KBM-7 (cell line): ENCODE measurements around the gene MAT2A.

Experiments used
- DNase-seq: peaks from one replicate; pipeline ENCODE4 v3.0.0-alpha.2; 2015
- in situ Hi-C: fragments of 300-500 bp; cut with MboI; formaldehyde crosslinking; loops from 2 replicates; pipeline ENCODE4 v1.14.3; 2020; ENCODE audit warnings: low sequenced_read_pairs, low pct_unique_long_range_greater_than_20kb, mixed read lengths

The MAT2A gene

DNA sequence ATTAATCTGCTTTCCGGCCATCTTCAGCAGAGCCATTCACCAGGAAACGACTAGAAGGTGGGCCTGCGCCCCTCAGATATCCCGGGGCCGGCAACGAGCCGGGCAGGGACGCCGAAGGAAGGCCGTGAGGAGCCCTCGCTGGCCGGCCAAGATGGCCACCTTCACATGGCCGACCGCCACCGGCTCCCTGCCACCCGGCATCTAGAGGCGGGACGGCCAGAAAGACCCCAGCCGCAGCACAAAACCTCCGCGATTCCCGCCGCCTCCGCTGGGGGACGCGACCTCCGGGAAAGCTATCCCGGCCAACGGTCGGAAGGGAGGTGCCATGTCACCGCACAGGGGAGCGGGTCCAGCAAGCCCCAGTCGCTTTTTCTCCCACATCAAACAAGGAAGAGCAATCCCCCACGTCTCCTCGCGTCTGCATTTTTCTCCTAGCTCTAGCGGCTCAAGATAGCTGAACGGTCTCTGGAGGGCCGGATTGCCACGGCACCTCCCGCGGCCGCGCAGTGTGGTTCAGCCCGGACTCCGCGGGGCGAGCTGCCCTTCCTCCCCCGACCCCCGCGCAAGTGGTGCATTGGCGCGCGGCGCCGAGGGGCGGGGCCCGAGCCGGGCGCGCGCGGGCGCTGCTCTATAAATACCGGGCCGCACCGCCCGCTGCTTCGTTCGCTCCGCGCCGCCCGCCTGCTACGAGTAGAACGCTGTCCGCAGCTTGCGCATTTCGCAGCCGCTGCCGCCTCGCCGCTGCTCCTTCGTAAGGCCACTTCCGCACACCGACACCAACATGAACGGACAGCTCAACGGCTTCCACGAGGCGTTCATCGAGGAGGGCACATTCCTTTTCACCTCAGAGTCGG, at the start of gene MAT2A:
Gene MAT2A (plus strand): TSS at position 662 of the 854 bp plus-strand sequence. CDS start 120 bp downstream, at position 782.
- DNase-seq: peak; percentile 96
- in situ Hi-C loops: no loop called here

GRCh38 chr2:85490861-85491755, 47.9 kb upstream of the MAT2A start:
- in situ Hi-C loops: loop anchor here (5.0 kb wide), 1 partner anchor 51 kb away; no protein-coding TSS in a partner anchor
- DNase-seq: no peak

DNA sequence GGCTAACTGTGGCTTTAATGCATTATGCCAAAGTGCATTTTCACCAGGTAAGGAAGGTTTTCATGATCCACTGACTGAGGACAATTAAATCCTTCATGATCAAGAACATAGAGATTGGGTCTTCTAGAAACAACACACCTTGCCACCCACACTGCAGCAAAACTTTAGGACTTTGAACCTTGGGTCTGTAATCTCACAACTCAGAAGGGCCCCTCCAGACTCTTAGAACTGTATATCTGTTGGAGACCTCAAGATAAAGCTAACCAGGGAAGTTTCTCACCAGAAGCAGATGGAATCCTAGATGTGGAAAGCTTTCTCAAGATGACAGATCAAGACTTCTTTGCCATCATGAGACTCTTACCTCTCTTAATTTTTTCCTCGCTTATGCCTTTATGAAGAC, 42.5 kb upstream of the MAT2A start:
- no peak for DNase-seq
- in situ Hi-C loops: no loop called here

DNA sequence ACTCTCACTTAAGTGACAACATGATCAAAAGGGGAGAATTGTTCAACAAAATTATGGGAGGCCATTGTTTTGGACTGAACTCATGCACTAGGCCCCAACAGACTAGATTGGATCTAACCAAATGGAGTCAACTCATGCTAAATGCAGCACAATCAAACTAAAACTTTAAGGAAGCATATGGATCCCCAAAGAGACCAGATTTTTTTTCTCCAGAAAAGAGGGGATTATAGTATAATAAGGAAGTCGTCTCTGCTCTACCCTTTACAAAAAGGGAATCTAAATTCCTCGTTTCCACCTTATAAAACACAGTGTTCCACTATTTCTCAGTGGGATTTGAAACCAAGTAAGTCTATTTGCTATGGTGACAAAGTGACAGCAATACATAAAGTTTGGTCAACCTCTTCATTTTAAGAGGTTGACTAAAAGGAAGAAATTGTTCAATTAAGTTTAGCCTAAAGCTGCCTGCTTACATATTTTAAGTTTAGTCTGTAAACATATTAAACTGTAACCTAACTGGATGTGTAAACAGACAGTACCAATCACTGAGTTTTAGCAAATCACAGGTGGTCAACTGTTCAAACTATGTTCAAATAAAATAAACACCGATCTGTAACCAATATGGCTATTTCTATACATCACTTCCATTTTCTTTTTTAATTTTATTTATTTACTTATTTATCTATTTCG, 40.9 kb upstream of the MAT2A start:
- in situ Hi-C loops: no loop called here
- DNase-seq: no peak

- in situ Hi-C loops: no loop called here
- peak; percentile 84 for DNase-seq
Measured at GRCh38 chr2:85501248-85501647, 37.7 kb upstream of the MAT2A start.

DNA sequence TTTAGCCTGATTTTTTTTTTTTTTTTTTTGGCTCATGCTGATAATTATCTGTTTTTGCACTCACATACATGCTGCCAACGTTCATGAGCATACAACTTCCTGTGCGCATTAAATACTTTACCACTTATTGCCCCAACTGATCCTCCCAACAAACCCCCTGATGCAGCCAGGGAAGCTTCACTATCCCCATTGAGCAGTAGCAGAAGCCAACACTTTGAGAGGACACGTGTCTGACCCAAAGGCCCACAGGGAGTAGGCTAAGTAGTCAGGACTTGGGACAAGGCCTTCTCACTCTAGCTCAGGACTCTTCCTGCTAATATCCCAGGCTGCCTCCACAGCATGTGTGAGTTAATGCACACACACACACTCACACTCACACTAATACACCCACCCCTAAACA, 36.2 kb upstream of the MAT2A start:
- in situ Hi-C loops: no loop called here
- DNase-seq: no peak

DNA sequence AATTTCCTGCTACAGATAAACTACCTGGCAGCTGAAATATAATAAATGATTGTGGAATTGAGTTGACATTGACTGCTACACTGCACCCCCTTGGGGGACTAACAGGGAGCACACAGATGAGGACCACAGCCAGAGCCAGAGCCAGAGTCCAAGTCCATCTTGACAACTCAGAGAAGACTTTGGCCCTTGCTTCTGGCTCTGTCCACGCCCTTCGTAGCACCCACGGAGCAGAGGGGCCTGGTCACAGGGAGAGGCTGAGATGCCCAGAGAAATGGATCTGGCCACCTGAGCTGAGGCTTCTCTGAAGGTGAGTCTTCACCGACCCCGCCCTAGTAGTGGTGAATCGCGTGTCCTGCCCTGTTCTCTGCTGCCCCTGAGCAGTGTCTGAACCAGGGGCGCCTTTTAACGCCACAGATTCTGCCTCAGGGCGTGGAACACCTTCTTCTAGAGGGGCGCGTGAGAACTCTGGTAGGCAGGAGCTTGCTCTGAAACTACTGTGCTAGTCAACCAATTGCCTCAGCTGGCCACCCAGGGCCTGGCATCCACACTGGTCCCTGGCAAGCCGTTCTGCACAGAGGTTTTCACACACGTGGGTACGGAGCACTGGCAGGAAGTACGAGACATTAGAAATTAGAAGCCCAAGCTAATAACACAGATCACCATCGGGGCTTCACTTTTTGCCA, 35.7 kb upstream of the MAT2A start:
- no peak for DNase-seq
- in situ Hi-C loops: no loop called here

DNA sequence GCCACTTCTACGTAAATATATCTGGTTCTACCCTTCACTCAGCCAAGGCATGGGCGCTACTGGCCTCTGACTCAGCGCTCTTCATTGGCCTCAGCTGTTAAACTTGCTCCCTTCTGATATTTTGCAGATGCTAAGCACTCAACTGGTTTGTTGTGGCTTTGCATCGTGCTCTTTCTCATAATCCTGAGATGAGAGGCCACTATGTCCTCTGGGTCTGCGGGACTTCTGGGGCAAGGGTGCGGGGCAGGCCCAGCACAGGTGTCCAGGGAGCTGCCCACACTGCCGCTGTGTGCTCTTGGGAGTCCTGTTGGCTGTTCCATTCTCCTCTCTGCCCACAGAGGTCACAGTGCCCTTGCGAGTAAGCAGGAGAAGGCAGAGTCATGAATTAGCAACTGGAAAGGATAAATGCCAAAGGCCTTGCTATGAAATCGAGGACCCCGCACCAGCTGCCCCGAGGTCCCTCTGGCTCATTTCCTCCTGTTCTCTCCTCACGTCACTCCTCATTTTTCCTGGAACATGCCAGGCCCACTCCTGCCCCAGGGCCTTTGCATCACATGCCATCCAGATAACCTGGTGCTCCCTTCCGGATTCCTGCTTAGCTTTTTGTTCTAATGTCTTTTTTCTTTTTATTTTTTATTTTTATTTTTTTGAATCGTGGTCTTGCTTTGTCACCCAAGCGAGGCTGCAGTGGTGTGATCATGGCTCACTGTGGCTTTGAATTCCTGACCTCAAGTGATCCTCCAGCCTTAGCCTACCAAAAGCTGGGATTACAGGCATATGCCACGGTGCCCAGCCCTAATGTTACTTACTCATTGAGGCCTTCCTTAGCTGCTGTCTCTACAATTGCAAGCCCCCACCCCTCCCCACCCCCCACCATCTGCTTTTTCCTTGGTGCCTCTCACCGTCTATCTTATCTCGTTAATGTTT, 34.9 kb upstream of the MAT2A start:
- no peak for DNase-seq
- in situ Hi-C loops: no loop called here

DNA sequence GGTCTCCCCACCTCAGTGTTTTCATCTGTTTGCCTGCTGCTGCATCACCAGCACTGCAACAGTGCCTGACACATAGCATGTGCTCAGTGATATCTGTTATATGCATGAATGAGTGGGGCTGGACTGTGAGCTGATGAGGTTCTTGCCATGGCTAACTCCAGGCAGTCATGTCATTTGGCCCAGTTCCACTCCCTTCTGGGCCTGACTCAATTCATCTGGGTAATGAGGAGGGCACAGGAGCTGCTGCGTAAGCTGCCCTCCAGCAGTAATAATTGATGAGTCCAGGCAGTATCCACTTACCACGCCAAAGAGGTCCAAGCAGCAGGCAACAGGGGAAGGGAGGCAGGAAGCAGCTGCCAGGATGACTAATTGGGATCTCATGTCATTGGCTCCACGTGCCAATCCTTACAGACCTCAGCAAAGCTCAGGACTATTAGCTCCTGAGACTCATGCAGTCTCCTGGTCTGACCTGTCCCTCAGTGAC, 34.1 kb upstream of the MAT2A start:
- peak; percentile 58 for DNase-seq

GRCh38 chr2:85505551-85506238, 33.3 kb upstream of the MAT2A start:
- in situ Hi-C loops: no loop called here
- no peak for DNase-seq

More for the DNA sequence above, 34.1 kb upstream of the MAT2A start:
- in situ Hi-C loops: no loop called here

GRCh38 chr2:85506768-85507181, 32.2 kb upstream of the MAT2A start:
- no peak for DNase-seq
- in situ Hi-C loops: no loop called here

DNA sequence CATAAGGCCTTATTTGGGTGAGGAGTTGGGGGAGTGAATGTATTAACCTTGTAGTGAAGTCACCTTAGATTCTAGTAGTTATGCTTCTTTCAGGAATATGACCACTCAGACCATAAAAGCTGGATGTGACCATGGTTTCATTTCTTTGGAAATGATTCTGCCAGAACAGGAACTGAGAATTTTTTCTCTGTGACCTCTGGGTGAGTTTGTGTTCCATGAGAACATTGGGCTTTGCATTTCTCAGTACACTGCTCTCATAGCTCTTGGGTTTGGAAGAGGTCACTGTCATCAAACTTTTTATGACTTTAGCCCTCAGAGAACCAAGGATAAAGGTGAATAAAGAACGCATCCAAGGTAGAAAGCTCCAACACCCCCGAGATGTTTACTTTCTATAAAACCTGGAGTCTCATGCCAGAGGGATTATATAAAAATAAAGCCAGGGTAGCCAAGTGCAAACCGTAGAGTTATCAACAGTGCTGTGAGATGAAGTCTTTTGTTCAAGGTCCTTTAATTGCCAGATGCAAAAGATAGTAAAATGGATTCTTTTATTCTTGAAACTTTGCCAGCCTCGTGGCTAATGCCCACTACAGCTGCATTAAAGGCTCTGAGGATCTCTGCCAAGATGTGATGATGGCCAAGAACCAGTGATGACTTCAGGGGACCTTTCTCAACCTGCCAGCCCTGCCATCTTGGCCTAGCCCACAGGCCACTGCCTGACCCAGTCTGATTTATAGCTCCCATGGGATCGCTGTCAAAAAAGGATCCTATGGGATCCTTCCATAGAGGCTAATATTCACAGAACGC, 27.8 kb upstream of the MAT2A start:
- in situ Hi-C loops: no loop called here
- no peak for DNase-seq

- DNase-seq: no peak
Measured at GRCh38 chr2:85514323-85514722, 24.6 kb upstream of the MAT2A start.

GRCh38 chr2:85516653-85517389, 22.1 kb upstream of the MAT2A start:
- DNase-seq: peak; percentile 50

More at GRCh38 chr2:85514323-85514722, 24.6 kb upstream of the MAT2A start:
- in situ Hi-C loops: no loop called here

DNA sequence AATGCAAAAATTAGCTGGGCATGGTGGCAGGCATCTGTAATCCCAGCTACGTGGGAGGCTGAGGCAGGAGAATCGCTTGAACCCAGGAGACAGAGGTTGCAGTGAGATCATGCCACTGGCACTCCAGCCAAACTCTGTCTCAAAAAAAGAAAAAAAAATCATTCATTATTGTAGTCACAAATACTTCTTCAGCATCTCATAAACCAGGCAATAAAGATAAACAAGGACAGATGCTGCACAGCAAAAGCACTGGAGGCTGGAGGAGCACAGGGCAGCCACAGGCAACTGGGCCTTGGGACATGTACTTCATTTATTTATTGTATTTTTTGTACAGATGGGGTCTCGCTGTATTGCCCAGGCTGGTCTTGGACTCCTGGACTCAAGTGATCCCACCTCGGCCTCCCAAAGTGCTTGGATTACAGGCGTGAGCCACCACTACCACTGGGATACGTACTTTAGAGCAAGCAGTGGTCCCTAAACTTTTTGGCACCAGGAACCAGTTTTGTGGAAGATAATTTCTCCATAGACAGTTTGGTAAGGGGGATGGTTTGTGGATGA, 16.8 kb upstream of the MAT2A start:
- in situ Hi-C loops: no loop called here
- no peak for DNase-seq

More at GRCh38 chr2:85516653-85517389, 22.1 kb upstream of the MAT2A start:
- in situ Hi-C loops: no loop called here
